Measurements from ENCODE around the gene XYLT1. TPM values are rescaled to one million over a fixed set of nuclear protein-coding genes. Genes with fewer than 3 reads are reported as not detected.

The XYLT1 gene
- total RNA-seq, 1 experiment from 2014 or later, result 7.6 TPM

GRCh38 chr16:17437981-17438380, 32.8 kb downstream of the XYLT1 start:
- Histone ChIP-seq H3K4me3 (ENCODE audit: insufficient read depth, low read depth, low read length) (no peak overlapping the region), H3K27me3 (ENCODE audit: control insufficient read depth, insufficient read depth, low read length) (no peaks in the 10 kb centered on the region)
- DNase-seq, result no peak

DNA sequence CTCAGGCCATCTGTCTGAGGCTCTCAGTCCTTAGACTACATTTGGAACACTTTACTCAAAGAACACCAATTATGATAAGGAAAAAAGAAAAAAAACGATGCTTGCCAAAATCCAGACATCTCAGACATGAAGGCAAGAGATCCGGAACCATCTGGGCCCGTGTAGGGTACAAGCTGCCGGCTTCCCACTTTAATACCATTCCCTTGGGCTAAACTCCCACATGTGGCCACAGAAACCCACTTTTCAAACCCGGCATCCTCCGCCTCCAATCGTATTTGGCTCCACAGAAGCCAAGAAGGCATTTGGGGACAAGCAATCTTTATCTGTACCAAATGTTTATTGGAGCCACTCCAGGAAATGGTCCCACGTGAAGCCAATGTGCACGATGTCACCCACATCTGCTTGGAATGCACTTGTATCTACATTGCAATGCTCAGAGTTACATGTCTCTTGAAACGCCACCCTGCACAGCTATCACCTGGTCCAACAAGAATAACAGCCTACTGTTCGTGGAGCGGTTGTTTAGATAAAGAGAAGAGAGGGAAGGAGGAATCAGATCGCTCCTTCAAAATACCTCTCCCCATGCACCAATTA, 33.5 kb downstream of the XYLT1 start:
- no peaks in the 10 kb centered on the region for H3K36me3 ChIP-seq (replicated peaks; ENCODE audit: control insufficient read depth, insufficient read depth, low read length)
- no peak for DNase-seq
- no peaks in the 10 kb centered on the region for H3K27me3 ChIP-seq (ENCODE audit: control insufficient read depth, insufficient read depth, low read length)
- no peak overlapping the region for H3K4me3 ChIP-seq (ENCODE audit: insufficient read depth, low read depth, low read length)

More at GRCh38 chr16:17437981-17438380, 32.8 kb downstream of the XYLT1 start:
- H3K36me3 ChIP-seq (replicated peaks; ENCODE audit: control insufficient read depth, insufficient read depth, low read length), result no peaks in the 10 kb centered on the region

DNA sequence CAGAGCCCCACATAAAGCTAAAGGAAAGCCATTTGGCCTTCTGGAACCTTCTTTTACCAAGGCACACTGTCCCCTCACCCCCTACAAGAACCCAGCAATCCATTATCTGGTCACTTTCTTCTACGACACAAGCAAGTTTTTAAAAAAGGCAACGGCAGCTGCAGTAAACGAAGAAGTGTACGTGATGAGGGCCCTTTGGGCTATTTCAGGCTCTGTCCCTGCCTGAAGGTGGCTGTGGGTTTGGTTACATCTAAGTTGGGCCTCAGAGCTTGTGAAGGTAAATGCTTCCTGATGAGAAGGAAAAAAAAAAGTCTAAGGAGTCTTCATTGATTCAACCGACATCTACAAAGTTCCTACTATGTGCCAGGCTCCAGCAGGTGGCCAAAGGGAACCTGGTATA, 35.4 kb downstream of the XYLT1 start:
- Histone ChIP-seq H3K4me3 (ENCODE audit: insufficient read depth, low read depth, low read length) (no peak overlapping the region), H3K36me3 (replicated peaks; ENCODE audit: control insufficient read depth, insufficient read depth, low read length) (no peaks in the 10 kb centered on the region), H3K27me3 (ENCODE audit: control insufficient read depth, insufficient read depth, low read length) (no peaks in the 10 kb centered on the region)
- no peak for DNase-seq

DNA sequence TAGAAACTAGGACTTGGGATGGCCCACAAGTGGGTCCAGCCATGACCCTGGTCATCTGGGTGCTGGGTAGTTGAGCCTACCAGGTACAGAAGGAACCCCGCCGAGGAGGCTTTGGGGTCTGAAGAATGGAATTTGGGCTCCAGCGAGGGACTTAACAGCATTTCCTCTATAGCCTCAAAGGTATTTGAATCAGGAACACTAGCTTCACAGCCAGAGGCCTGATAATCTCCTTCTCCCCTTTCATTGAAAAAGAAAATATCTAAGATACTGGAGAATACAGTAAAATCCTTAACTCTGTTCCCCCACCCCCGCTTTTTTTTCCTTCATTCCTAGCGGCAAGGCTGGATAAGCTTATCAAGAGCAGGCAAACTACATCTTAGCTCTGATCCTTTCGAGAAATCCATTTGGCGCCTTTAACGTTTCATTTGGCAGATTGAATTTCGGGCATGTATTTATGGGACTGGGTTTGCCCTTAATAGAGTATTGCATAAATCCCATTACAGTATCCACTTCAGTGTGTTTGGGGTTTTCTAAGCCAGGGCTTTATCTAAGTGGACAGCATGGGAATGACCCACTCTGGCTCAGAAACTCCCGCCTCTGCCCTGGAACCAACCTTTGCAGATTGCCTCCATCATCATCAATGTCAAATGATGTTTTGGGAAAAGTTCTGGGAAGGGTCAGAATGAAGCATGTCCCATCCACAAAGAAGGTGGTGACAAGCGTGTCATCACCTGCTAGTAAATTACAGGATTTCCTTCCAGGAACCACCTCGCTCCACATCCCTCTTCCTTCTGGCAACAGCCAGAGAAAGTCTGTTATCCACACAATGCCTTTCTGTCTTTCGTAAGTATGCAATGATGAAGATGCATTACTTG, 36.9 kb downstream of the XYLT1 start:
- H3K36me3 ChIP-seq (replicated peaks; ENCODE audit: control insufficient read depth, insufficient read depth, low read length), result no peaks in the 10 kb centered on the region
- no peaks in the 10 kb centered on the region for H3K27me3 ChIP-seq (ENCODE audit: control insufficient read depth, insufficient read depth, low read length)
- no peak overlapping the region for H3K4me3 ChIP-seq (ENCODE audit: insufficient read depth, low read depth, low read length)
- no peak for DNase-seq

DNA sequence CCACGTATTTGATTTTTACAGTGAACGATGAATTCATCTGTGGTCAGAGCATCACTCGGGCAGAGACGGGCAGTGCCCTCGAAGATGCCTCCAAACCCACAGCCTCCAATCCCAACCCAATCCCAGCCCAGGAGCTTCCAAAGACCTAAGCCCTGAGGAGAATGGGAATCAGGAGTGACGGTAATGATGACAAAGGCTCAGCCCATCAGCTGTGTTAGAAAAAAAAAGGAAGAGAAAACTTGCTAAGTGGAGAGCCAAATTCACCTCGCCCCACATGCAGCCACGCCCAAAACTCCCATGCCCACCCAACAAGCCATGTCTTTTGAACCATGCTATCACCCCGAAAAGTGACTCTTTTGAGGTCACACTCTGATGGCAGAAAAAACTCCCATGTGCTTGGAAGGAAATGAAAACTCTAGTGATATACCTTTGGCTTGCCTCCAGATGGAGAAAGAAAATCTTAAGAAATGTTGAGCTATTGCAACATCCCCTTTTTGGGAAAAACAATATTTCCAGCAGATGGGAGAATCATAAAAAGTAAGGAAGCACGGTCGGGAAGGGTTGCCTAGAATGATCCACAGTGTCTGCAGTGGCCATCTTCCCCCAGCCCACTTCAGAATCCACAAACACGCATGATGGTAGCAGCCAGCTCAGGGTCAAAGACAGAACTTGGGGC, 37.7 kb downstream of the XYLT1 start:
- no peak for DNase-seq
- Histone ChIP-seq H3K36me3 (replicated peaks; ENCODE audit: control insufficient read depth, insufficient read depth, low read length) (no peaks in the 10 kb centered on the region), H3K4me3 (ENCODE audit: insufficient read depth, low read depth, low read length) (no peak overlapping the region), H3K27me3 (ENCODE audit: control insufficient read depth, insufficient read depth, low read length) (no peaks in the 10 kb centered on the region)

- DNase-seq, result no peak
- H3K36me3 ChIP-seq (replicated peaks; ENCODE audit: control insufficient read depth, insufficient read depth, low read length), result no peaks in the 10 kb centered on the region
- H3K4me3 ChIP-seq (ENCODE audit: insufficient read depth, low read depth, low read length), result no peak overlapping the region
- H3K27me3 ChIP-seq (ENCODE audit: control insufficient read depth, insufficient read depth, low read length), result no peaks in the 10 kb centered on the region
Observed at GRCh38 chr16:17431968-17432625, 38.7 kb downstream of the XYLT1 start.

DNA sequence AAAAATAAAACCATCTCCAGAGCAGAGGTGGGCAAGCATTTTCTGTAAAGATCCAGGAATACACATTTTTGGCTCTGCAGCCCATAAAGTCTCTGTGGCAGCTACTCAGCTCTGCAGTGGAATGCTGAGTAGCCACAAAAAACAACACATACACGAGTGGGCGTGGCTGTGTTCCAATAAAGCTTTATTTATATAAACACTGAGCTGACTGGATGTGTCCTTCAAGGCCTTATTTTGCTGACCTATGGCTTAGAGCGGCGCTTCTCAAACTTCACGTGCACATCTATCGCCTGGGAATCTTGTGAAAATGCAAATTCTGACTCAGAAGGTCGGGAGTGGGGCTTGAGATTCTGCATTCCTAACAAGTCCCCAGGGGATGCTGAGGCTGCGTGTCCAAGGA, 39.7 kb downstream of the XYLT1 start:
- Histone ChIP-seq H3K4me3 (ENCODE audit: insufficient read depth, low read depth, low read length) (no peak overlapping the region), H3K36me3 (replicated peaks; ENCODE audit: control insufficient read depth, insufficient read depth, low read length) (no peaks in the 10 kb centered on the region), H3K27me3 (ENCODE audit: control insufficient read depth, insufficient read depth, low read length) (no peaks in the 10 kb centered on the region)
- no peak for DNase-seq

DNA sequence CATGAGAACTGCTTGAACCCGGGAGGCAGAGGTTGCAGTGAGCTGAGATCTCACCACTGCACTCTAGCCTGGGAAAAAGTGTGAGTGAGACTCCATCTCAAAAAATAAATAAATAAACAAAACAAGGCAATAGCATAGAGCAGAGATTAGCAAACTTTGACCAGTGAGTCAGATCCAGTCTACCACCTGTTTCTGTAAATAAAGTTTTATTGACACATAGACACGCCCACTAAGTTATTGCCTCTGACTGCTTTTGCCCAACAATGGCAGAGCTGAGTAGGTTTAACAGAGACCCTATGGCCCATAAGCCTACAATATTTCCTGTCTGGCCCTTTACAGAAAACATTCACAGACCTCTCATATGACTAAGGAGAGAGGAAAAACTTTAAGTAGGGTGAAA, 44.3 kb downstream of the XYLT1 start:
- Histone ChIP-seq H3K27me3 (ENCODE audit: control insufficient read depth, insufficient read depth, low read length) (no peaks in the 10 kb centered on the region), H3K4me3 (ENCODE audit: insufficient read depth, low read depth, low read length) (no peak overlapping the region), H3K36me3 (replicated peaks; ENCODE audit: control insufficient read depth, insufficient read depth, low read length) (no peaks in the 10 kb centered on the region)
- DNase-seq, result no peak

- no peak for DNase-seq
- H3K36me3 ChIP-seq (replicated peaks; ENCODE audit: control insufficient read depth, insufficient read depth, low read length), result no peaks in the 10 kb centered on the region
- no peak overlapping the region for H3K4me3 ChIP-seq (ENCODE audit: insufficient read depth, low read depth, low read length)
- no peaks in the 10 kb centered on the region for H3K27me3 ChIP-seq (ENCODE audit: control insufficient read depth, insufficient read depth, low read length)
Observed at GRCh38 chr16:17424771-17425170, 46.0 kb downstream of the XYLT1 start.

GRCh38 chr16:17423221-17423620, 47.5 kb downstream of the XYLT1 start:
- Histone ChIP-seq H3K27me3 (ENCODE audit: control insufficient read depth, insufficient read depth, low read length) (no peaks in the 10 kb centered on the region), H3K4me3 (ENCODE audit: insufficient read depth, low read depth, low read length) (no peak overlapping the region), H3K36me3 (replicated peaks; ENCODE audit: control insufficient read depth, insufficient read depth, low read length) (no peaks in the 10 kb centered on the region)
- peak; percentile 46 for DNase-seq

GRCh38 chr16:17420816-17421215, 49.9 kb downstream of the XYLT1 start:
- no peak for DNase-seq
- Histone ChIP-seq H3K4me3 (ENCODE audit: insufficient read depth, low read depth, low read length) (no peak overlapping the region), H3K27me3 (ENCODE audit: control insufficient read depth, insufficient read depth, low read length) (no peaks in the 10 kb centered on the region), H3K36me3 (replicated peaks; ENCODE audit: control insufficient read depth, insufficient read depth, low read length) (no peaks in the 10 kb centered on the region)

GRCh38 chr16:17419266-17419665, 51.5 kb downstream of the XYLT1 start:
- Histone ChIP-seq H3K27me3 (ENCODE audit: control insufficient read depth, insufficient read depth, low read length) (no peaks in the 10 kb centered on the region), H3K36me3 (replicated peaks; ENCODE audit: control insufficient read depth, insufficient read depth, low read length) (no peaks in the 10 kb centered on the region), H3K4me3 (ENCODE audit: insufficient read depth, low read depth, low read length) (no peak overlapping the region)
- DNase-seq, result no peak

DNA sequence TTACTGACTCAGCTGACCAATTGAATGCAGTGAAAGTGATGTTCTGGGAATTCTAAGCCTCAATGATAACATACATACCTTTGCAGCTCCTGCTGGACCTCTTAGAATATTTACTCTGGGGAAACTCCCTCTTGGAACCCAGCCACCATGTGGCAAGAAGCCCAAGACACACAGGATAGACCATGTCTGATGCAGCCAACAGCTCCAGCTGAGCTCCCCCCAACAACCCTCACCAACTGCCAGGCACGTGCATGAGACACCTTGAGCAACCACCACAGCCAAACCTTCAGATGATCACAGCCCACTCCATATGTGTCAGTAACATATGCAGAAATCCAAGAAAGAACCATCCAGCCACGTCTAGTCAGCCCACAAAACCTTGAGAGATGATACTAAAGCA, 53.0 kb downstream of the XYLT1 start:
- Histone ChIP-seq H3K4me3 (ENCODE audit: insufficient read depth, low read depth, low read length) (no peak overlapping the region), H3K36me3 (replicated peaks; ENCODE audit: control insufficient read depth, insufficient read depth, low read length) (no peaks in the 10 kb centered on the region), H3K27me3 (ENCODE audit: control insufficient read depth, insufficient read depth, low read length) (no peaks in the 10 kb centered on the region)
- no peak for DNase-seq

DNA sequence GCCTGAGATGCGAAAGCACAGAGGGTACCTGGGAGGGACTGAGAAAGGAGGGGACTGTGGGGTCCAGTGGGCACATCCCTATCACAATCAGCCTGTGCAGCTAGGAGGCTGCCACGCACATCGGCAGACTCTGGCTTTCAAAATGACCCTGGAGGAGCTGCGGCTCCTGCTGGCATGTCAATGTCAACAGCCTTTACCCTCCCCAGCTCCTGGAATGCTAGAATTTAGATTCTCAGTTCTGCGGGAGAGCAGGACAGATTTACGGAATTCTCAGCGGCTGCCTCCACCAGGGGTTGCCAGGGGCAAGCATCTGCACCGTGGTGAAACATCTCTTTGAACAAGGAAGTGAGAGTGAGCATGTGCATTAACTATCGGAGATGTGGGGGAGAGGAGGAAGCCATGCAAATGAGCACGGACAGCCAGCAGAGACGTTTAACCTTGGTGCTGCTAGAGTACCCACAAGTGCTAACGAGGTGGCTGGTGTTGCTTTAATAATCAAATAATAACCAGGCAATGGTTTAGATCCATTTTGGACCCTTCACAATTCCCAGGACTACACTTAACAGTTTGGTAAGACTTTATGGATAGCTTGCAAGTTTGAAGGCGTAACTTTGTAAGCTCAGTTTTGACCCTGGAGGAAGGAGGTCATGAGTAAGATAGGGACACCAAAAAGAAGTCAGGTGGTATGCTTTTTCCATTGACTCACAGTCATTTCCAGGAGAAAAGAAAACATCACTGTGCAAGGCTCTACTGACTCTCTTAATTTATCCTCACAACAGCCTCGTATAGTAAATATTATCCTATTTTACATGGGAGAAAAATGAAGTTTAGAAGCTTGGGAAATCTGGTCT, 54.1 kb downstream of the XYLT1 start:
- peak; percentile 70 for DNase-seq
- no peaks in the 10 kb centered on the region for H3K36me3 ChIP-seq (replicated peaks; ENCODE audit: control insufficient read depth, insufficient read depth, low read length)
- no peaks in the 10 kb centered on the region for H3K27me3 ChIP-seq (ENCODE audit: control insufficient read depth, insufficient read depth, low read length)
- H3K4me3 ChIP-seq (ENCODE audit: insufficient read depth, low read depth, low read length), result no peak overlapping the region
